Measurements from ENCODE around the gene HMCES.
"Not testable (repeated sequence)": the region's sequence is repeated elsewhere in the genome, so short reads cannot be mapped to it uniquely, and the experiment has no call there.

The HMCES gene

DNA sequence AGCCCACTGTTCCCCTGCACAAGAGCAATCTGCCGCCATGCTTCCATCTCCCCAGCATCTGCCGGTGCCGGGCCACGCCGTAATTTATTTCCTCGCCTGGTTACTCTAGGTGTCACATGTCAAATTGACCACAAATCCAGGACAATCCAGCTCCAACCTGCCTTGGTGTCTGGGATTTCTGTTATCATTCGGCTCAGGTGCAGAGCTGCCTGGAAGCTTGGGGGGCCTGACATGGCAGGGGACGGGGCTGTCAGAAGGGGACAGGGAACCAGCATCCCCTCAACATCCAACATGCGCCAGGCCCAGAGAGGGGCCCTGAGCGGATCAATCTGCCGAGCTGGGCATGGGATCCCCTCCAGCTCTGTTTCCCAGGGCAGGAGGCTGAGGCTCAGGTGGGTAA, 47.9 kb downstream of the HMCES start:
- no peak for DNase-seq (ENCODE audit: low read depth)
- no peak for TF ChIP-seq CTCF (IDR thresholded peaks at IDR 0.05; ENCODE audit: low read length, missing control alignments)
- H3K4me3 ChIP-seq (replicated peaks; ENCODE audit: low read depth, low read length) = no peak overlapping the region

DNA sequence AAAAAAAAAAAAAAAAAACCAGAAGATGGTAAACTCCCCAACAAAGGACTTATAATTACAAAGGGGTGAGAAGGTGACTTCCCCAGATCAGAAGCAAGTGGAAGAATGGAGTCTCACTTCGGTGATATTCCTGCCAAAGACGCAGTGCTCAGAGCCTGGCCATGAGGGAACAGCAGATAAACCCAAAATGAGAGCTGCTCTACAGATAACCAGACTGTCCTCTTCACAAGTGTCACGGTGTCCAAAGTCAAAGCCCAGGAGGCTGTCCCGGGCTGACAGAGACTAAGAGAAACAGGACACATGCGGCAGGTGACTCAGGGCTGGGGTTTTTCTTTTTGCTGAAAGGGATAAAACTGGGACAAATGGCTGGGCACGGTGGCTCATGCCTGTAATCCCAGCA, 48.8 kb downstream of the HMCES start:
- TF ChIP-seq CTCF (IDR thresholded peaks at IDR 0.05; ENCODE audit: low read length, missing control alignments) = no peak
- H3K4me3 ChIP-seq (replicated peaks; ENCODE audit: low read depth, low read length) = no peak overlapping the region
- DNase-seq (ENCODE audit: low read depth) = no peak

DNA sequence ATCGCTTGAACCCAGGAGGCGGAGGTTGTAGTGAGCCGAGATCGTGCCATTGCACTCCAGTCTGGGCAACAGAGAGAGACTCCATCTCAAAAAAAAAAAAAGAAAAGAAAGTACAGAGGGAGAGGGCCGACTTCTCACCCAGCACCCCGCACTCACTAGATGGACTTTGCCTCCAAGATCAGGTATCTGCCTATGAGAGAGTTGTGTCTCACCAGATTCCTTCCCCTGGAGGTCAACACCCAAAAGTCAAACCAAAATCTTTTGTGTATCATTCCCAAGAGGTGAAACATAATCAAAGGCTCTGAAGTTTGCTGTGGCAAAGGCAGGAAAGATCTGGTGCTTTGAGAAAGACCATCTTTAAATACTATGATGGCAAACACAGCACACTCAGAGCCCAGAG, 51.2 kb downstream of the HMCES start:
- DNase-seq (ENCODE audit: low read depth) = no peak
- H3K4me3 ChIP-seq (replicated peaks; ENCODE audit: low read depth, low read length) = no peak overlapping the region
- TF ChIP-seq CTCF (IDR thresholded peaks at IDR 0.05; ENCODE audit: low read length, missing control alignments) = no peak

DNA sequence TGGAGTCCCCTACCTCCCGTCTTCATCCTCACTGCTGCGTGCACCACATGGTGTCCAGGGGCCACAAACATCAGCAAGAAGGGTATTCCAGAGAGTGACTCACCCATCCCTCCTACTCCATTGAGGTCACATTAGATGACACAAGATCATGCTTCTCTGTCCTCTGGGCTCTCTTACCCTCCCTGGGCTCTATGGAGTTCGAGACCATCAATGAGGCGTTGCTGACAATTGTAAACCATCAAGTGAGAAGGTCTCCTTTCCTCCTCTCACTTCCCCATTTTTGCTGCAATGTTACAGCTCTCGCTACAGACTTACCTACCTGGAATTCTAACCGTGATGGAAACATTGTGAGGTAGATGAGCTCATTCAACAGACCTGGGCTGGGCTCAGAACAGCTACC, 51.7 kb downstream of the HMCES start:
- no peak for TF ChIP-seq CTCF (IDR thresholded peaks at IDR 0.05; ENCODE audit: low read length, missing control alignments)
- no peak overlapping the region for H3K4me3 ChIP-seq (replicated peaks; ENCODE audit: low read depth, low read length)
- no peak for DNase-seq (ENCODE audit: low read depth)

- DNase-seq (ENCODE audit: low read depth) = no peak
- H3K4me3 ChIP-seq (replicated peaks; ENCODE audit: low read depth, low read length) = no peak overlapping the region
- TF ChIP-seq CTCF (IDR thresholded peaks at IDR 0.05; ENCODE audit: low read length, missing control alignments) = no peak
These were observed 55.2 kb downstream of the HMCES start for GRCh38 chr3:129333891-129334290.

GRCh38 chr3:129336093-129336706, 57.5 kb downstream of the HMCES start:
- H3K4me3 ChIP-seq (replicated peaks; ENCODE audit: low read depth, low read length) = no peak overlapping the region
- no peak for DNase-seq (ENCODE audit: low read depth)
- no peak for TF ChIP-seq CTCF (IDR thresholded peaks at IDR 0.05; ENCODE audit: low read length, missing control alignments)

- not testable (repeated sequence) for DNase-seq (ENCODE audit: low read depth); H3K4me3 ChIP-seq (replicated peaks; ENCODE audit: low read depth, low read length)
These were observed 59.0 kb downstream of the HMCES start for GRCh38 chr3:129337719-129338118.

GRCh38 chr3:129339186-129339585, 60.5 kb downstream of the HMCES start:
- not testable (repeated sequence) for H3K4me3 ChIP-seq (replicated peaks; ENCODE audit: low read depth, low read length); DNase-seq (ENCODE audit: low read depth)

- DNase-seq (ENCODE audit: low read depth); H3K4me3 ChIP-seq (replicated peaks; ENCODE audit: low read depth, low read length): not testable (repeated sequence)
These were observed 61.2 kb downstream of the HMCES start for GRCh38 chr3:129339833-129340232.
